ENCODE results near the gene FUBP1. TPM values are rescaled to one million over a fixed set of nuclear protein-coding genes. Genes with fewer than 3 reads are reported as not detected.

The FUBP1 gene
- total RNA-seq, 1 donor from 2014 or later: 90.3 TPM

DNA sequence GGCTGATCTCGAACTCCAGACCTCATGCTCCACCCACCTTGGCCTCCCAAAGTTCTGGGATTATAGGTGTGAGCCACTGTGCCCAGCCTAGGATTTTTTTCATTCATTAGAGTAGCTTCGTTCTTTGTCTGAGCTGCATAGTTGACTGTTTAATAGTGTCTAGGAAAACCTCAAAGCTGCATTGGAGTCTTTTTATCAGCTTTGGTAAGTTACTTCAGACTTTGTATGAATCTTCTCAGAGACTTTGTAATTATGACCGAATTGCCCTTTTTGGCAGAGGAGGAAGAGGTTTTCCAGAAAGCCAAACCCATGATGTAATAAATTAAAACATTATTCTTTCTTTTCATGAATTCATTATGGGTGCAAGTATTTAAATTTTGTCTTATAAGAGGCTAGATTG lies 31.0 kb upstream of the FUBP1 start:
- TF ChIP-seq, protein P1, sequence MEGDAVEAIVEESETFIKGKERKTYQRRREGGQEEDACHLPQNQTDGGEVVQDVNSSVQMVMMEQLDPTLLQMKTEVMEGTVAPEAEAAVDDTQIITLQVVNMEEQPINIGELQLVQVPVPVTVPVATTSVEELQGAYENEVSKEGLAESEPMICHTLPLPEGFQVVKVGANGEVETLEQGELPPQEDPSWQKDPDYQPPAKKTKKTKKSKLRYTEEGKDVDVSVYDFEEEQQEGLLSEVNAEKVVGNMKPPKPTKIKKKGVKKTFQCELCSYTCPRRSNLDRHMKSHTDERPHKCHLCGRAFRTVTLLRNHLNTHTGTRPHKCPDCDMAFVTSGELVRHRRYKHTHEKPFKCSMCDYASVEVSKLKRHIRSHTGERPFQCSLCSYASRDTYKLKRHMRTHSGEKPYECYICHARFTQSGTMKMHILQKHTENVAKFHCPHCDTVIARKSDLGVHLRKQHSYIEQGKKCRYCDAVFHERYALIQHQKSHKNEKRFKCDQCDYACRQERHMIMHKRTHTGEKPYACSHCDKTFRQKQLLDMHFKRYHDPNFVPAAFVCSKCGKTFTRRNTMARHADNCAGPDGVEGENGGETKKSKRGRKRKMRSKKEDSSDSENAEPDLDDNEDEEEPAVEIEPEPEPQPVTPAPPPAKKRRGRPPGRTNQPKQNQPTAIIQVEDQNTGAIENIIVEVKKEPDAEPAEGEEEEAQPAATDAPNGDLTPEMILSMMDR (IDR thresholded peaks at IDR 0.05): no peak
- H3K27me3 ChIP-seq: no peaks in the 10 kb centered on the region
- intact Hi-C loops (cut with DNase I): loop anchor here (10.0 kb wide), 1 partner anchor 175 kb away; no protein-coding TSS in a partner anchor
- H3K36me3 ChIP-seq: peaks cover 13 to 21% of the 10 kb centered on the region in 2 donors
- H3K9me3 ChIP-seq: no peaks in the 10 kb centered on the region
- H3K27ac ChIP-seq: peak overlapping the region; percentile 16 to 88
- H3K4me1 ChIP-seq: peaks cover 0 to 13% of the 10 kb centered on the region in 2 donors
- no peak for DNase-seq (ENCODE audit: low spot score in 2 of 2)
- H3K4me3 ChIP-seq: peak overlapping the region; percentile 55 to 74

GRCh38 chr1:78009276-78009675 lies 30.4 kb upstream of the FUBP1 start:
- intact Hi-C loops (cut with DNase I): loop anchor here (10.0 kb wide), 1 partner anchor 174 kb away; no protein-coding TSS in a partner anchor
- peak overlapping the region; percentile 55 to 74 for H3K4me3 ChIP-seq
- peak overlapping the region; percentile 16 to 88 for H3K27ac ChIP-seq
- H3K36me3 ChIP-seq: peaks cover 8 to 16% of the 10 kb centered on the region in 2 donors
- no peaks in the 10 kb centered on the region for H3K9me3 ChIP-seq
- no peaks in the 10 kb centered on the region for H3K27me3 ChIP-seq
- no peak for DNase-seq (ENCODE audit: low spot score in 2 of 2)
- TF ChIP-seq, protein P1 (IDR thresholded peaks at IDR 0.05): no peak
- H3K4me1 ChIP-seq: peaks cover 0 to 8% of the 10 kb centered on the region in 2 donors

DNA sequence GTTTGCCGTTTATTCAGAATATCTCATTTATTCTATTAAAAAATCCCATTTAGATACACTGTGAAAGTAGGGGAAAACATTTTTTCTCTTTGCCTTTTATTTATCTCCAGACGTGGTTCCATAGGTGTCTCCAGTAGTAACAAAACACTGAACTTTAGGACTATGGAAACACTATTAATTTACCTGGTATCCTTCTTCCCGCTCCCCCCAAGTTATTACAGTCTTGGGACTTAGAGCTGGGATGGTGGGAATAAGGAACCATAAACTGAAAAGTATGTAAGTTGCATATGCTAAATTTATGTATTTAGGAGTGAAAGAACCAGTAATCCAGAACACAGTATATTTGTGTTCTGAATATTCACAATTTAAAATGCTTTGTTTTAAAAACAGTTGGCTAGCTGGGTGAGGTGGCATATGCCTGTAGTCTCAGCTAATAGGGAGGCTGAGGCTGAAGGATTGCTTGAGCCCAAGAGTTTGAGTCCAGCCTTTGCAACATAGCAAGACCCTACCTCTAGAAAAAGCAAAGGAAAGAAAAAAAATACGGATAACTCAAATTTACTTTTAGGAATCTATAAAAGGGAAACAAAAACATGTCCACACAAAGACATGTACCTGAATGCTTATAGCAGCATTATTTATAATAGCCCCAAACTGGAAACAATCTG lies 28.9 kb upstream of the FUBP1 start:
- peaks cover 0 to 10% of the 10 kb centered on the region in 2 donors for H3K4me1 ChIP-seq

DNA sequence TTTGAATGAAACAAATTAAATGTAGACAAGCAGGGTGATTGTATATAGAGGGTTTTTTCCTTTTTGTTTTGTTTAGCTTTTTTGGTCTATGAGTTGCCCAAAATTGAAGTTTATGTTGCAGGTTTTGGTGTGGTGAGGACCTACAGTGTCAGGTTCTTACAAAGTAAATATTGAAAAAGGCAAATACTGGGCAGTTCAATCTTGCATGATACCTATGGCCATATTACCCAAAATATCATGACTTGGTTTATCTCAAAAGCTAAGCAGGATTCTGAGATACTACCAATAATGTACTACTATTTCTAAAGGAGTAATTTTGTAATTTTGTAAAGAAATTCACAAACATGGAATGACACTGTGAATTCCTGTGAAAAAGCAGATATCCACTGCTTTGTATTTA lies 27.6 kb upstream of the FUBP1 start:
- peak overlapping the region; percentile 55 to 74 for H3K4me3 ChIP-seq
- peak overlapping the region; percentile 88 for H3K27ac ChIP-seq
- no peak for DNase-seq (ENCODE audit: low spot score in 2 of 2)
- intact Hi-C loops (cut with DNase I): loop anchor here (2.0 to 10.0 kb wide), 2 partner anchors 108 to 172 kb away; no protein-coding TSS in a partner anchor
- TF ChIP-seq, protein P1 (IDR thresholded peaks at IDR 0.05): no peak
- peaks cover 0 to 10% of the 10 kb centered on the region in 2 donors for H3K4me1 ChIP-seq
- no peaks in the 10 kb centered on the region for H3K9me3 ChIP-seq
- H3K27me3 ChIP-seq: no peaks in the 10 kb centered on the region
- no peaks in the 10 kb centered on the region for H3K36me3 ChIP-seq

More for the DNA sequence above, 28.9 kb upstream of the FUBP1 start:
- Histone ChIP-seq H3K27ac (peak overlapping the region; percentile 88), H3K27me3 (no peaks in the 10 kb centered on the region), H3K36me3 (peaks cover 0 to under 1% of the 10 kb centered on the region in 2 donors), H3K9me3 (no peaks in the 10 kb centered on the region), H3K4me3 (peak overlapping the region; percentile 55 to 74)
- intact Hi-C loops (cut with DNase I): loop anchor here (2.0 to 10.0 kb wide), 2 partner anchors 107 to 173 kb away; no protein-coding TSS in a partner anchor
- no peak for DNase-seq (ENCODE audit: low spot score in 2 of 2)
- TF ChIP-seq, protein P1 (IDR thresholded peaks at IDR 0.05): no peak

DNA sequence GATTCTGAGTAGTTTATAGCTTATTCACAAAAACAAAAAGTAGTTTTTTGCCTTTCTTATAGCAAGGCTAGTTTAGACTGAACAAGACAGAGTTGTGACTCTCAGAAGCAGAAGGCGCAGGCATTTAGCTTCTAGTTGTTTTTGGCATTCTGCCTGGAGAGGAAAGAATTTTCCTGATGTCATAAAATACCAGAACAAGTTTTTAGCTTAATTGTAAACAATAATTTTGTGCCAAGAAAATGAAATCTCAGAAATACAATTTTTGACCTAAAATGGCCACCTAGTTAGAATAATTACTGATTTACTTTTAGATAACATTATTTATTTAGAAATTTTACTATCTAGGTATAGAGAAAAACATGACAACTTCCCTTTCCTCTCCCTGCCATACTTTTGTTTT lies 26.9 kb upstream of the FUBP1 start:
- intact Hi-C loops (cut with DNase I): loop anchor here (2.0 to 10.0 kb wide), 2 partner anchors 109 to 171 kb away; no protein-coding TSS in a partner anchor
- no peaks in the 10 kb centered on the region for H3K36me3 ChIP-seq
- H3K4me3 ChIP-seq: peak overlapping the region; percentile 55 to 74
- H3K9me3 ChIP-seq: no peaks in the 10 kb centered on the region
- H3K27me3 ChIP-seq: no peaks in the 10 kb centered on the region
- peaks cover 0 to 6% of the 10 kb centered on the region in 2 donors for H3K4me1 ChIP-seq
- TF ChIP-seq, protein P1 (IDR thresholded peaks at IDR 0.05): no peak
- peak overlapping the region; percentile 88 for H3K27ac ChIP-seq
- DNase-seq (ENCODE audit: low spot score in 2 of 2): no peak
